ENCODE data around the gene DPH1. TPM values are rescaled to one million over a fixed set of nuclear protein-coding genes. Genes with fewer than 3 reads are reported as not detected.

The DPH1 gene
- total RNA-seq, 8 experiments from 2014 or later: 15.3 to 113 (median 29.0) TPM

DNA sequence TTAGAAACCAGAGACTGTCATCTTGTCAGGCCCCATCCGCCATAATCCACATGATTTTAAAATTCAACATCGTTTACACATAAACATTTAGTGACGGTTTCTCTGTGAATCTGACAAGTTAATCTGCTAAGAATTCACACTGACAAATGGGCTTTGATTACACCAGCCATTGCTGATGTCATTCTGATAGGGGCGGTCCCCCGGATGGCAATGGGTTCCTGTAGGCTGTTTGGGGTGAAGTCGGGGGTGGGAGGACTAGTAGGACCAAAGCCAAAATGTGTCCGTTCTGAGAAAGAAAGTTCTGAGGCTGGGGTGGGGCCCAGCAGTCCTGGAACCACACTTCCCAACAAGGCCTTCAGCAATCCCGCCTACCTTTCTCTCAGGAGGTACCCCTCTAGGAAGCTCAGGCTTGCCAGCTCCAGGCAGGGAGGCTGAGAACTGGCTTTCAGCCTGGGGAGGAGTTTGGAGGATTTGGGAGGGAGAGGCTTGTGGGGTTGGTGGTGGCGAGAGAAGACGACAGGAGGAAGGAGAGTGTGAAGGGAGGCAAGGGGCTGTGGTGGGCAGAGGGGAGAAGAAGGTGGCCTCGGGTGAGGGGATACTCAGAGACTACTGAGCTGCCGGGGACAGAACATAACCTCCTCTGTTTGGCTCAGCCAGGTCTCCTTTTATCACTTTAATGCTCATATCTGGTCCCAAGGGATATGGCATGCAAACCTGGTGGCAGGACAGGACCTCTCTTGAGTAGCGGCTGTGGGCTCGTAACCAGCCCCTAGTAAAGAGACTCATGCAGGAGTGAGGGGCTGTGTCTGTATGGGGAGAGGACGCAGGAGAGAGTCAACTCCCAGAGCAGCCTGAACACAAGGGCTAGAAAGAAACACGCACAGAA is 33.6 kb downstream of the DPH1 start:
- Histone ChIP-seq H3K27ac (no peak overlapping the region), H3K4me3 (no peak overlapping the region), H3K4me1 (replicated peaks in 1 of 2) (no peaks in the 10 kb centered on the region)
- 62 to 100% (median 88%) methylated on average over 1 to 9 of the region's 16 CpGs; no CpG with 5 or more reads in 1 of the 10 experiments for WGBS, 10 experiments
- in situ Hi-C loops (cut with MboI; ENCODE audit: low pct_unique_long_range_greater_than_20kb in 2 of 9, low sequenced_read_pairs in 9 of 9, unreplicated experiment in 9 of 9): loop anchor here in 3 of 9 experiments (25.0 kb wide), 1 partner anchor 174 kb away; no protein-coding TSS in a partner anchor
- peak in 2 of 8 experiments; percentile 9 for ATAC-seq (replicated peaks in 6 of 8)

DNA sequence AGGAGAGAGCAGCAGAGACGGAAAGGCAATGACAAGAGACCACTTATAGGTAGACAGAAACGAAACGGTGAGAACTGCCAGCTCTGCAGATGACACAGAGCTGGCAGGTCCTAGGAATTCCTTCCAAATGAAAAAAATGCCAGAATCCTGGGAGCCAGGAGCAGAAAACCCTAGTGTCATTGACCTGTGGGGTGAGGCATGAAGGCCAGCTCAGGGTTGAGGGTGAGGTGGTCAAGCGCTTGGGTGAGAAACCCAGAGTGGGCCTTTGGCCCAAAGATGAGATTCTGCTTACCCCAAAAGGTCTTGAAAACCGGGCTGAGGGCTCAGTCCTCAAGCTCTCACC is 34.2 kb downstream of the DPH1 start:
- 50 to 94% (median 83%) methylated on average over 1 to 4 of the region's 5 CpGs; no CpG with 5 or more reads in 3 of the 10 experiments for WGBS, 10 experiments
- in situ Hi-C loops (cut with MboI; ENCODE audit: low pct_unique_long_range_greater_than_20kb in 2 of 9, low sequenced_read_pairs in 9 of 9, unreplicated experiment in 9 of 9): loop anchor here in 3 of 9 experiments (25.0 kb wide), 1 partner anchor 173 kb away; no protein-coding TSS in a partner anchor
- H3K4me1 ChIP-seq (replicated peaks in 1 of 2): no peaks in the 10 kb centered on the region
- no peak overlapping the region for H3K27ac ChIP-seq
- ATAC-seq (replicated peaks in 6 of 8): no peak
- H3K4me3 ChIP-seq: no peak overlapping the region

DNA sequence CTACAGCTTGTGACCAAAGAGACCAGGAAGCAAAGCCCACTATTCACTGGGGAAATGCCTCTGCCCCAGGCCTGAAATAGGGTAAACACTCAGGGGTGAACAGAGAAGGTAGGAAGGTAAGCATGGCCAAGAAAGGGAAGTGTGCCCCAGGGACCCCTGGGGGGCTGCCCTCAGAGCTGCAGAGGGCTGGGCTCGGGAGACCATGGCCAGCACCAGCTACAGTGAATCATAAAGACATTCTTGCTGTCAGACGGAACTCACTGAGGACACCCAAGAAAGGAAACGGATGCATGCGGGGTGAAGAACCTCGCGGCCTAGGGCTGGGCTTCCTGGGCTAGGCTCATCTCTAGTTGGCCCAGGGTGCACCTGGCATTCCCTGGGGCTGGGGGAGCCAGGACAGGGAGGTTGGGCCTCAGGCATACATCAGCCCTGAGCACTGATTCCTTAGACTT is 34.6 kb downstream of the DPH1 start:
- in situ Hi-C loops (cut with MboI; ENCODE audit: low pct_unique_long_range_greater_than_20kb in 2 of 9, low sequenced_read_pairs in 9 of 9, unreplicated experiment in 9 of 9): loop anchor here in 3 of 9 experiments (25.0 kb wide), 1 partner anchor 173 kb away; no protein-coding TSS in a partner anchor
- Histone ChIP-seq H3K4me3 (no peak overlapping the region), H3K27ac (no peak overlapping the region), H3K4me1 (replicated peaks in 1 of 2) (no peaks in the 10 kb centered on the region)
- 72 to 97% methylated on average over 5 of the region's 6 CpGs; no CpG with 5 or more reads in 8 of the 10 experiments for WGBS, 10 experiments
- ATAC-seq (replicated peaks in 6 of 8): peak in 3 of 8 experiments; percentile 1 to 8 (median 1)

DNA sequence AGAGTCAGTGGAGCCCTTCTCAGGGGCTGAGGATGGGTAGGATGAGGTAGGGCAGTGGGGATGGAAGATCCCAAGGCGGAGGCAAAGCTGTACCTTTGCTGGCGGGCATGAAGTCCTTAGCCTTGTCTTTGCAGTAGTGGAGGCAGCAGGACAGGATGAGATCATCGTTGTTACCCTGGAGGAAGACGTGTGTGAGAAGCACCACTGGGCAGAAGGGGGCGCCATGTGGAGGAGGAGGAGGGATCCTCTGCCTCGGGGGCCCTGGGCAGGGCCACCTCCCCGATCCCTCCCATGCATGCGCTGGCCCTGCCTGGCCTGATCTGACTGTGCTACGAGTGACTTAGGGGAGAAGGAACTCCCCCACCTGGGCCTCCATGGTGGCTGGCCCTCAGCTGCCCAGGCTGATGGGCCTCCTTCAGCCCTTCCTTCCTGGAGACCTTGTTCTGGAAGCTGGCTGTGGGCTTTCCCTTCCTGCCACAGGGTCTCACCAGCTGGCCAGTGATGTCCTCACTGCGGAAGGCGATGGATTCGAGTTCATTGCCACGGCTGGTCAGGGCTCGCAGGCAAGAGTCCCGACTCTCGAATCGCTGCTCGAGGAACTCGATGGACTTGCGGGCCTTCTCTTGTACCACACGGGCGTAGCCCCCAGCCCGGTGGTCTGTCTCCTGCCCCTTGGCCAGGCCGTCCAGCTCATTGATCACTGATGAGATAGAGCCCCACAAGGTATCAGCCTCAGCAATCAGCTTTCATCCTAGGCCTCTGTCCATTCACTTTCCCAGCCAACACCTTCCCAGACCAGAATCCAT is 35.2 kb downstream of the DPH1 start:
- 83 to 100% (median 95%) methylated on average over 6 to 10 of the region's 24 CpGs; no CpG with 5 or more reads in 6 of the 10 experiments for WGBS, 10 experiments
- no peak overlapping the region for H3K4me3 ChIP-seq
- in situ Hi-C loops (cut with MboI; ENCODE audit: low pct_unique_long_range_greater_than_20kb in 2 of 9, low sequenced_read_pairs in 9 of 9, unreplicated experiment in 9 of 9): loop anchor here in 3 of 9 experiments (25.0 kb wide), 1 partner anchor 172 kb away; no protein-coding TSS in a partner anchor
- no peaks in the 10 kb centered on the region for H3K4me1 ChIP-seq (replicated peaks in 1 of 2)
- H3K27ac ChIP-seq: no peak overlapping the region
- ATAC-seq (replicated peaks in 6 of 8): peak; percentile 11 to 73 (median 36)

DNA sequence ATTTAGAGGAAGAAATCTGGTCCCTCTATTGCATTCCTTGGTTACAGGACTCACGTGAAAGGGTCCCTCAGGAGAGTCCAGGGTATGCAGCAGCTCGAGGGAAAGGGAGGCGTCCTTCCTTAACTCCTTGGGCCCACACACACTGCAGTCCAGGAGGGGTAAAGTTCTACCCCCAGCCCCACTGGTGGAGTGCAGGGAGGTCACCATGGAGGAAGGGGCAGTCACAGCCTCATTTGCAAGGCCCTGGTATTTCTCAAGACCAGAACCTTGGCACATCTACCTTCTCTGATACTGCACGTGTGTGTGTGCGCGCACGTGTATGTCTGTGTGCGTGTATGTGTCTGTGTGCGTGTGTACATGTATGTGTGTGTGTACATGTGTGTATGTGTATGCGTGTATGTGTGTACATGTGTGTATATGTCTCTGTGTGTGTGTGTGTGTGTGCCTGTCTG is 36.0 kb downstream of the DPH1 start:
- in situ Hi-C loops (cut with MboI; ENCODE audit: low pct_unique_long_range_greater_than_20kb in 2 of 9, low sequenced_read_pairs in 9 of 9, unreplicated experiment in 9 of 9): loop anchor here in 3 of 9 experiments (25.0 kb wide), 1 partner anchor 171 kb away; no protein-coding TSS in a partner anchor
- 33 to 100% (median 80%) methylated on average over 1 to 3 of the region's 10 CpGs; no CpG with 5 or more reads in 3 of the 10 experiments for whole genome bisulfite sequencing, 10 experiments
- no peak overlapping the region for H3K27ac ChIP-seq
- no peak overlapping the region for H3K4me3 ChIP-seq
- ATAC-seq (replicated peaks in 6 of 8): no peak
- no peaks in the 10 kb centered on the region for H3K4me1 ChIP-seq (replicated peaks in 1 of 2)

DNA sequence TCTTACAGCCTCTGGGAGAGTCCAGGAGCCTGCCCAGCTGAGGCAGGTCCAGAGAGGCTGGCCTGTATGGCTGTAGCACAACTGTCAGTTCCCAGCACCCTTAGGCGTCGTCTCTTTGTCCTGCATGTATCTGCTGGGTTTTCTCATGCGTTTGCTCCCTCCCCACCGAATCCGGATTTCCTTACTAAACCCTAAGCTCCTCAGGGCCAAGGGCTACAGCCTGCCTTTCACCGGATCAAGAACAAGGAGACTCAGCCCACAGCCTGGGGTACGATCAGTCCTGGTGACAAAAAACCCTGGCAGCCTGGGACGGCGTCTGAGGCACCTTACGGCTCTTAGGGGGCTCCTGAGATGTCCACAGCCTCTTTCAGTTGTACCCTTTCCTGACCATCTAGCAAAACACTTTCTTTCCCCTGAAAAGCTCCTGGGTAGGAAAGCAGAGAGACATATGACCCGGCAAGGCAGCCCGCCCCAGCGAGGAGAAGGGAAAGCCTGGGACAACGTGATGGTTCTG is 37.2 kb downstream of the DPH1 start:
- 20 to 90% (median 88%) methylated on average over 1 to 7 of the region's 14 CpGs; no CpG with 5 or more reads in 5 of the 10 experiments for WGBS, 10 experiments
- H3K27ac ChIP-seq: no peak overlapping the region

DNA sequence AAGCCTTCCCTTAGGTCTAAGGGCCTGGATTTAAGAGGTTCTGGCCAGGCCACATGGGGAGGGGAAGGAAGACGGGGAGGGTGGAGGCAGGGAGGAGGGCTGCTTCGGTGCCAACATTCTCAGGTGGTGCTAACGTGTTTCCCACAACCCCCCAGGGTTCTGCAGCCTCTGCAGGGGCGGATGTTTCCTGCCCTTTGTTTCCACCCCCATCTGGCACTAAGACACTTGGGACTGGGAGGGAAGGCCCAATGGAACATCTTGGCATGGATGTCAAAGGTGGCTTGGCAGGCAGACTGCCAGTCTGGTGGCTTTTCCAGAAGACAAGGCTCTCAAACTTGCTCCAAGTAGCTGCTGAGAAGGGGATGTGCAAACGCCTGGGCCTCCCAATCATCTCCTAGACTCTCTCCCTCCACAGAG is 37.7 kb downstream of the DPH1 start:
- Histone ChIP-seq H3K27ac (no peak overlapping the region), H3K4me3 (no peak overlapping the region), H3K4me1 (replicated peaks in 1 of 2) (no peaks in the 10 kb centered on the region)
- 0% methylated on average over 1 of the region's 5 CpGs; no CpG with 5 or more reads in 9 of the 10 experiments for WGBS, 10 experiments
- in situ Hi-C loops (cut with MboI; ENCODE audit: low pct_unique_long_range_greater_than_20kb in 2 of 9, low sequenced_read_pairs in 9 of 9, unreplicated experiment in 9 of 9): loop anchor here in 3 of 9 experiments (25.0 kb wide), 1 partner anchor 170 kb away; no protein-coding TSS in a partner anchor
- ATAC-seq (replicated peaks in 6 of 8): peak in 2 of 8 experiments; percentile 1 to 7

More for the DNA sequence above, 37.2 kb downstream of the DPH1 start:
- no peaks in the 10 kb centered on the region for H3K4me1 ChIP-seq (replicated peaks in 1 of 2)
- H3K4me3 ChIP-seq: no peak overlapping the region
- ATAC-seq (replicated peaks in 6 of 8): peak in 3 of 8 experiments; percentile 0 to 2 (median 1)
- in situ Hi-C loops (cut with MboI; ENCODE audit: low pct_unique_long_range_greater_than_20kb in 2 of 9, low sequenced_read_pairs in 9 of 9, unreplicated experiment in 9 of 9): loop anchor here in 3 of 9 experiments (25.0 kb wide), 1 partner anchor 170 kb away; no protein-coding TSS in a partner anchor

DNA sequence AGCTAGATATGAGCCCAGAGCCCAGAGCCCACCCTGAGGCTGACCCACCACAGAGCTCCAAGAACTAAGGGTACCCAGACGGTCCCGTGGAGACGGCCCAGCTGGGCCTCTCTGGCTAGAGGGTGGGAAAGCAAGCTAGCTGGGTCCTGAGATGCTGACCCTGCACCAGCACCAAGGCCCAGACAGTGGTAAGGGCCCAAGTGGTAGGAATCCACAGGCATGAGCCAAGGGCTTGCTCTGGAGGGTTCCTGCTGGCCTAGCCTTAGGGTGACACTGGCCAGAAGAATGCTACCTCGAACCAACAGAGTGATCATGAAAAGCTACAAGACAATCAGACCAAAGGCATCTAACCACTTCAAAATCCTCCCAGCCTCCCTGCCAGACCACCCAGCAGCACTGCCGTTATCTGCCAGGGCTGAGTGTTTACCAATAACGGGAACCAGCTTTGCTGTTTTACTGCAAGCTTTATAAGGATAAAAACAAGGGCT is 38.1 kb downstream of the DPH1 start:
- 0 to 100% (median 10%) methylated on average over 1 to 5 of the region's 6 CpGs; no CpG with 5 or more reads in 5 of the 10 experiments for WGBS, 10 experiments
- in situ Hi-C loops (cut with MboI; ENCODE audit: low pct_unique_long_range_greater_than_20kb in 2 of 9, low sequenced_read_pairs in 9 of 9, unreplicated experiment in 9 of 9): loop anchor here in 3 of 9 experiments (25.0 kb wide), 1 partner anchor 169 kb away; no protein-coding TSS in a partner anchor
- ATAC-seq (replicated peaks in 6 of 8): no peak
- H3K4me1 ChIP-seq (replicated peaks in 1 of 2): no peaks in the 10 kb centered on the region
- H3K27ac ChIP-seq: no peak overlapping the region
- H3K4me3 ChIP-seq: no peak overlapping the region

DNA sequence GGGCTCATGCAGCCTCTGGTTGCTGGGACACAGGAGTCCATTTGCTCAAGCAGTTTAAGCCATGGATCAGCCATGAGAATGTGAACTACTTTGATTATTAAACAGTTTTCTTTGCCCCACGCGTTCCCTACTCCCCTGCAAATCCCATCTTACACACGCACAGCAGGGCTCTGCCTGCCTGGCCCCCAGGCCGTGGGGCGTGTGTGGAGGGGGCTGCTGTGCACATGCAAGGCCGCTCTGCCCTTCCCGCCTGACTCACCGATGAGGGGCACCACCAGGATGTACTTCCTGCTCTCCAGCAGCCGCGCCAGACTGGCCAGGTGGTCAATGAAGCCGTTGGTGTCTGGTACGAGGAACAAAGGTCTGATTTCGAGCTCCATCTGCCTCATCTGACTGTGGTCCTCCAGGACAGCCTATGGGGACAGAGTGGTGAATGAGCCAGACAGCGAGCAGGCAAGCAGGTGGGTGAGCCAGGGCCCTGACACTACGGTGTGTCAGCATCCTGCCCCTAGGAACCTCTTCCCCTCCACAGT is 38.6 kb downstream of the DPH1 start:
- ATAC-seq (replicated peaks in 6 of 8): peak in 1 of 8 experiments; percentile 48
- H3K27ac ChIP-seq: no peak overlapping the region
- in situ Hi-C loops (cut with MboI; ENCODE audit: low pct_unique_long_range_greater_than_20kb in 2 of 9, low sequenced_read_pairs in 9 of 9, unreplicated experiment in 9 of 9): loop anchor here in 3 of 9 experiments (25.0 kb wide), 1 partner anchor 169 kb away; no protein-coding TSS in a partner anchor

DNA sequence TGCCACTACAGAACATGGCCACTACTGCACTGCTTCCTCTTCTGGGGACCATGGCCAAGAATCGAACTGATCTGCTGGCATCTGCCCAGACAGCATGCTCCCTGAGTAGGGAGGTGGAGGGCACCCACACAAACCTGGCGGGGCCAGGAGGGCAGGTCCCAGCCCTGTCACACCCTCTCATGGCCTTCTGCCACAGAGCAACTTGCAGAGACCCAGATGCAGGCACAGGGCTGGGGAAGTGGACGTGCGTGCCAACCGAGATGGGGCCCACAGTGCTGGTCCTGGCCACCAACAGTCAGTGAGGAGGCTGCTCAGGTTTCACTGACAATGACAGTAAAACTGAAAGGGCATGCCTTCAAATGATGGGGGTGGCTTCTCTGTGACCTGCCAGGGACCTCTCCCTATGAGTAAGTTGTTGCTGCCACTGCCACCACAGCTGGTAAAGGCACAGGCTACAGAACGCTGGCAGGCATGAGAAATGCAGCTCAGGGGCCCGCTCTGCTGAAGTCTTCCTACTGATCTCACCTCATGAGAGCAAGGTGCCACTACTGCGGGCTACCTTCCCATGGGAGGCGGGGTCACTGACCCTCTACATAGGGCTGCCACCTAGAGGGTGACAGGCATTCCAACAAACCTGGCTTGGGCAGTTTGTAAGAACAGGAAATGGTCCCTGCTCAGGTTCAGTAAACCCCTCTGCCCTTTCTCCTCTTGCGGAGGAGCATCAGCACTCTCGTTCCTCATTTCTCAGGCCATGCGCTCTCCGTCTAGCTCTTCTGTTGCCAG is 40.5 kb downstream of the DPH1 start:
- WGBS, 10 experiments: 50 to 100% (median 87%) methylated on average over 1 to 7 of the region's 13 CpGs; no CpG with 5 or more reads in 3 of the 10 experiments
- in situ Hi-C loops (cut with MboI; ENCODE audit: low pct_unique_long_range_greater_than_20kb in 2 of 9, low sequenced_read_pairs in 9 of 9, unreplicated experiment in 9 of 9): loop anchor here in 3 of 9 experiments (25.0 kb wide), 1 partner anchor 167 kb away; no protein-coding TSS in a partner anchor
- H3K4me3 ChIP-seq: no peak overlapping the region
- H3K4me1 ChIP-seq (replicated peaks in 1 of 2): peaks cover 0 to 1% of the 10 kb centered on the region in 2 donors
- no peak overlapping the region for H3K27ac ChIP-seq
- ATAC-seq (replicated peaks in 6 of 8): no peak

More for the DNA sequence above, 38.6 kb downstream of the DPH1 start:
- 8 to 84% (median 44%) methylated on average over 2 to 8 of the region's 15 CpGs; no CpG with 5 or more reads in 5 of the 10 experiments for WGBS, 10 experiments
- Histone ChIP-seq H3K4me3 (no peak overlapping the region), H3K4me1 (replicated peaks in 1 of 2) (no peaks in the 10 kb centered on the region)

DNA sequence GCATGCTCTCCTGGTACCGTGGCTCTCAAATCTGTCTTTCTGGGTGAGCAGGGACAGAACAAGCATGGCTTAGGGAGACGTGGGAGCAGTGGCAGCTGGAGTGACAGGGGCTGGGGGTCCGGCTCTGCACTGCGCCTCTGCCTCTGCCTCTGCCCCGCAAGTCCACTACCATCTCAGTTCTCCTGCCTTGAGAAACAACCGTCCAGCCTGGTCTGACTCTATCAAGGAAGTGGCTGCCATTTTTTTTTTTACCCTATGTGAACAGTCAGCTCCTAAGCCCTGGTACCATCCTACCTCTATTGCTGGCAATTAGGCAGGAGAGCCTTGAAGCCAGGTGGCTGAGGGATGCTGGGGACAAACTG is 41.1 kb downstream of the DPH1 start:
- Histone ChIP-seq H3K4me3 (no peak overlapping the region), H3K27ac (no peak overlapping the region), H3K4me1 (replicated peaks in 1 of 2) (peaks cover 0 to 6% of the 10 kb centered on the region in 2 donors)
- WGBS, 10 experiments: 90 to 100% (median 100%) methylated on average over 1 to 5 of the region's 6 CpGs; no CpG with 5 or more reads in 6 of the 10 experiments
- no peak for ATAC-seq (replicated peaks in 6 of 8)
- in situ Hi-C loops (cut with MboI; ENCODE audit: low pct_unique_long_range_greater_than_20kb in 2 of 9, low sequenced_read_pairs in 9 of 9, unreplicated experiment in 9 of 9): loop anchor here in 3 of 9 experiments (25.0 kb wide), 1 partner anchor 166 kb away; no protein-coding TSS in a partner anchor
